Measurements from ENCODE around the gene NRDE2. TPM values are rescaled to one million over a fixed set of nuclear protein-coding genes. Genes with fewer than 3 reads are reported as not detected.

The NRDE2 gene
- total RNA-seq = 10 to 100 TPM in 5 of 6 experiments, 1 to 10 TPM in 1; 7.9 to 16.3 (median 13.8) TPM
- long read RNA-seq, partial matches to known transcripts = 6 of 6 reads
- long read RNA-seq, other reads (novel, unspliced or antisense) = 0 of 6 reads

- peak in 1 of 4 donors; percentile 4 for TF ChIP-seq CTCF (IDR thresholded peaks at IDR 0.05)
- TF ChIP-seq POLR2A (IDR thresholded peaks at IDR 0.05) = peak; percentile 61
- ATAC-seq = peak; percentile 98 to 100 (median 99)
- peak; percentile 100 for DNase-seq
- intact Hi-C loops (cut with DNase I) = no loop called here
- H3K27ac ChIP-seq = peak within 1 kb of the TSS; percentile 73 to 85 (median 82)
- H3K36me3 ChIP-seq = no peaks in the 10 kb centered on the region
- peak within 1 kb of the TSS; percentile 64 to 83 (median 80) for H3K4me3 ChIP-seq
- no peaks in the 10 kb centered on the region for H3K9me3 ChIP-seq
- no peaks in the 10 kb centered on the region for H3K27me3 ChIP-seq
- 2% methylated on average over 38 of the region's 46 CpGs for WGBS (ENCODE audit: insufficient coverage, low coverage, low lambda C conversion rate, missing lambda C conversion rate)
- H3K4me1 ChIP-seq = peaks cover 0 to 13% (median 0%) of the 10 kb centered on the region in 4 donors
Measured at GRCh38 chr14:90331497-90332270, at the start of gene NRDE2. Gene NRDE2 (minus strand): TSS chr14:90331941. CDS start chr14:90331904, 37 bp downstream.

- WGBS (ENCODE audit: insufficient coverage, low coverage, low lambda C conversion rate, missing lambda C conversion rate) = 56% methylated on average over 7 of the region's 8 CpGs
- ATAC-seq (no peak), DNase-seq (no peak)
- TF ChIP-seq POLR2A (IDR thresholded peaks at IDR 0.05) (no peak), CTCF (IDR thresholded peaks at IDR 0.05) (no peak)
- Histone ChIP-seq H3K27me3 (no peaks in the 10 kb centered on the region), H3K9me3 (no peaks in the 10 kb centered on the region), H3K4me1 (peaks cover 0 to 19% (median 10%) of the 10 kb centered on the region in 4 donors), H3K36me3 (no peaks in the 10 kb centered on the region), H3K27ac (peak overlapping the region in 2 of 3 donors; percentile 99 to 100), H3K4me3 (no peak overlapping the region)
- intact Hi-C loops (cut with DNase I) = no loop called here
Measured at GRCh38 chr14:90381011-90381786, 49.5 kb upstream of the NRDE2 start.

- H3K27ac ChIP-seq = no peak overlapping the region
- no peak overlapping the region for H3K4me3 ChIP-seq
- H3K27me3 ChIP-seq = no peaks in the 10 kb centered on the region
- H3K36me3 ChIP-seq = no peaks in the 10 kb centered on the region
- no peak for ATAC-seq
- no peak for TF ChIP-seq CTCF (IDR thresholded peaks at IDR 0.05)
- no peak for TF ChIP-seq POLR2A (IDR thresholded peaks at IDR 0.05)
- H3K9me3 ChIP-seq = no peaks in the 10 kb centered on the region
- peaks cover 0 to 13% (median 7%) of the 10 kb centered on the region in 4 donors for H3K4me1 ChIP-seq
- 65% methylated on average over 2 of the region's 2 CpGs for WGBS (ENCODE audit: insufficient coverage, low coverage, low lambda C conversion rate, missing lambda C conversion rate)
- intact Hi-C loops (cut with DNase I) = no loop called here
- DNase-seq = no peak
Measured at GRCh38 chr14:90379106-90379505, 47.4 kb upstream of the NRDE2 start.

- TF ChIP-seq CTCF (IDR thresholded peaks at IDR 0.05) (no peak), POLR2A (IDR thresholded peaks at IDR 0.05) (no peak)
- intact Hi-C loops (cut with DNase I) = no loop called here
- H3K9me3 ChIP-seq = no peaks in the 10 kb centered on the region
- no peak overlapping the region for H3K4me3 ChIP-seq
- DNase-seq (no peak), ATAC-seq (no peak)
- no peaks in the 10 kb centered on the region for H3K27me3 ChIP-seq
- H3K36me3 ChIP-seq = no peaks in the 10 kb centered on the region
- H3K4me1 ChIP-seq = peaks cover 0 to 12% (median 7%) of the 10 kb centered on the region in 4 donors
- 93% methylated on average over 6 of the region's 6 CpGs for WGBS (ENCODE audit: insufficient coverage, low coverage, low lambda C conversion rate, missing lambda C conversion rate)
- no peak overlapping the region for H3K27ac ChIP-seq
Measured at GRCh38 chr14:90378249-90378648, 46.5 kb upstream of the NRDE2 start.
